HepG2 (cell line): Measurements from ENCODE around the gene MAMLD1. TPM values are rescaled to one million over a fixed set of nuclear protein-coding genes. Genes with fewer than 3 reads are reported as not detected.

Experiments
- ARID2 ChIP-seq: sonication (generic); formaldehyde crosslinking; IDR thresholded peaks from 2 replicates; pipeline ENCODE4 v1.8.1; 2022; ENCODE audit warnings: mild to moderate bottlenecking, missing genetic modification reagents, borderline replicate concordance
- DPF2 ChIP-seq: sonication (generic); formaldehyde crosslinking; IDR thresholded peaks from 2 replicates; pipeline ENCODE4 v1.4.0; 2020; ENCODE audit warnings: mild to moderate bottlenecking, low read depth, missing genetic modification reagents, borderline replicate concordance
- ELF1 ChIP-seq: sonication (generic); formaldehyde crosslinking; IDR thresholded peaks from 2 replicates; pipeline ENCODE4 v1.4.0; 2020; ENCODE audit warnings: missing genetic modification reagents
- GPN1 ChIP-seq: sonication (generic); formaldehyde crosslinking; IDR thresholded peaks from 2 replicates; pipeline ENCODE4 v1.5.1; 2020; ENCODE audit warnings: missing genetic modification reagents, borderline replicate concordance
- HOXA7 ChIP-seq: sonication (generic); formaldehyde crosslinking; IDR thresholded peaks from 2 replicates; pipeline ENCODE4 v1.8.1; 2022; ENCODE audit warnings: mild to moderate bottlenecking, missing genetic modification reagents, moderate library complexity
- HOXD1 ChIP-seq: sonication (generic); formaldehyde crosslinking; IDR thresholded peaks from 2 replicates; pipeline ENCODE4 v1.5.0; 2020; ENCODE audit warnings: missing genetic modification reagents
- KMT2A ChIP-seq: sonication (generic); formaldehyde crosslinking; IDR thresholded peaks from 2 replicates; pipeline ENCODE4 v1.4.0; 2020; ENCODE audit warnings: missing genetic modification reagents
- NFKBIZ ChIP-seq: IDR thresholded peaks from 2 replicates; pipeline ENCODE4 v1.6.1; 2018; ENCODE audit warnings: missing genetic modification reagents, missing compliant biosample characterization
- RNF2 ChIP-seq: fragments of 450-650 bp; conservative IDR thresholded peaks from 2 replicates; pipeline ENCODE4 v1.6.1; 2016; ENCODE audit warnings: low read depth
- SKI ChIP-seq: fragments of 450-650 bp; IDR thresholded peaks from one replicate; pipeline ENCODE4 v1.6.1; 2018; ENCODE audit warnings: mild to moderate bottlenecking; ENCODE audit not compliant: partially characterized antibody
- SMARCC2 ChIP-seq: fragments of 450-650 bp; IDR thresholded peaks from 2 replicates; pipeline ENCODE4 v1.6.1; 2017; ENCODE audit warnings: antibody characterized with exemption, mild to moderate bottlenecking
- TBX2 ChIP-seq: sonication (generic); formaldehyde crosslinking; IDR thresholded peaks from 2 replicates; pipeline ENCODE4 v1.5.0; 2020; ENCODE audit warnings: missing genetic modification reagents, mild to moderate bottlenecking, borderline replicate concordance
- XRCC5 ChIP-seq: fragments of 200-400 bp; formaldehyde crosslinking; optimal IDR thresholded peaks from 2 replicates; pipeline ENCODE3; 2017; ENCODE audit warnings: mild to moderate bottlenecking, low read length
- ZNF3 ChIP-seq: IDR thresholded peaks from 2 replicates; pipeline ENCODE4 v1.7.0; 2017; ENCODE audit warnings: inconsistent platforms
- ZNF629 ChIP-seq: sonication (generic); formaldehyde crosslinking; conservative IDR thresholded peaks from 2 replicates; pipeline ENCODE4 v1.5.0; 2020; ENCODE audit warnings: missing genetic modification reagents
- ZNF775 ChIP-seq: sonication (generic); formaldehyde crosslinking; IDR thresholded peaks from 2 replicates; pipeline ENCODE4 v1.4.0; 2020; ENCODE audit warnings: missing genetic modification reagents, mild to moderate bottlenecking, moderate library complexity, borderline replicate concordance
- polyA plus RNA-seq, 8 experiments: library from polyadenylated mRNA; depleted of rRNA in 3 of 8; stranded (reverse) in 7 of 8; unstranded in 1 of 8; fragments of >200 nt; fragmentation: Illumina TruSeq in 4 of 8; extraction: Trizol in 4 of 8; gene quantifications; 2 replicates each; pipeline versions ENCODE4 v1.2.1 to v1.2.3, GENCODE V29; 2011 to 2016; ENCODE audit warnings: low read depth in 4 of 8, missing spikeins in 1 of 8, mixed read lengths in 1 of 8; ENCODE audit not compliant: insufficient read depth in 1 of 8
- total RNA-seq, 5 experiments: library from RNA; depleted of rRNA; stranded (reverse); fragments of >200 nt; fragmentation: Illumina TruSeq; extraction: Trizol; gene quantifications; 2 replicates each; pipeline ENCODE4 v1.2.3, GENCODE V29; 2016; ENCODE audit warnings: low read depth in 1 of 5
- TF ChIP-seq, protein P1 (sequence below): IDR thresholded peaks from 2 replicates; pipeline ENCODE4 v1.6.1; 2016; ENCODE audit warnings: missing genetic modification reagents, missing compliant biosample characterization
- TF ChIP-seq, protein P2 (sequence below): sonication (generic); formaldehyde crosslinking; IDR thresholded peaks from 2 replicates; pipeline ENCODE4 v1.9.0; 2022; ENCODE audit warnings: missing genetic modification reagents, mild to moderate bottlenecking, borderline replicate concordance
- TF ChIP-seq, protein P3 (sequence below): sonication (generic); formaldehyde crosslinking; IDR thresholded peaks from 2 replicates; pipeline ENCODE4 v1.4.0; 2020; ENCODE audit warnings: missing genetic modification reagents
- TF ChIP-seq, protein P4 (sequence below): sonication (generic); IDR thresholded peaks from 2 replicates; pipeline ENCODE4 v1.6.1; 2016; ENCODE audit warnings: low read depth, borderline replicate concordance
- TF ChIP-seq, protein P5 (sequence below): sonication (generic); formaldehyde crosslinking; IDR thresholded peaks from 2 replicates; pipeline ENCODE4 v1.4.0; 2020; ENCODE audit warnings: low read depth, mild to moderate bottlenecking, missing genetic modification reagents
- TF ChIP-seq, protein P6 (sequence below): sonication (generic); formaldehyde crosslinking; IDR thresholded peaks from 2 replicates; pipeline ENCODE4 v1.9.0; 2022; ENCODE audit warnings: low read depth, missing genetic modification reagents

The MAMLD1 gene
- total and polyA plus RNA-seq, 2 of the 13 experiments (the other 11 are each of a cell fraction or from before 2014, with no cell fraction given) = not detected

DNA sequence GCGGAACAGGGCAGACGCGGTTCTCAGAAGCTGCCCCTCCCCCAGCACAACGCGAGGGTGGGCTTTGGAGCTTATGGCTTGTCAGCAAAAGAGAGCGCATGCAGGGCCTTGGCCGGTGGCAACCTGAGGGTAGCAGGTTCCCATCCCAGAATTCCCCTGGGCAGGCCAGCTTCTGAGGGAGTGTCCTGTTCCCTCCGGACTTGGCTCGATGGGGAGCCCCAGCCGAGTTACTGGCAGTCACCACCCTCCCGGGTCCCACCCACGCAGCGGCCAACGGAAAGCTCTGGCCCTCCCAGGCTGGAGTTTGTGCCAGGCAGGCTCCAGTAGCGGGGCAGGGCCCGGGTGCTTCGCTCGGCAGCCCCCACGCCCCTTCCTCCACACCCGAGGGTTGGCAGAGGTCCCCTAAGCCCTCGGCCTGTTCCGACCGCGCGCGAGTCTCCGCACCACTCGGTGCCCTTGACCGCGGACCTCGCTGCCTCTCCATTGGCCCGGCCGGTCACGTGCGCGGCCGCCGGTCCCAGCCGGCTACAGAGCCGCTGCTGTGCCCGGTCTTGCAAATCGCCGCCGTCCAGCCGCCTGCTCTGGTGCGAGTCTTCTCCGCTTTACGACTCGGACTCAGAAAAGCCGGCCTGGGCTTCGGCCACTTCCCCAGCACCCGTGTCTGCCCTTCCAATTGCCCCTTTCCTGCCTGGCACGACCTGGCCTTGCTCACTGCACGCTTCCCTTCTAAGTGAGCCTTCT is 184.4 kb downstream of the MAMLD1 start (continued):
- TF ChIP-seq, protein P1, sequence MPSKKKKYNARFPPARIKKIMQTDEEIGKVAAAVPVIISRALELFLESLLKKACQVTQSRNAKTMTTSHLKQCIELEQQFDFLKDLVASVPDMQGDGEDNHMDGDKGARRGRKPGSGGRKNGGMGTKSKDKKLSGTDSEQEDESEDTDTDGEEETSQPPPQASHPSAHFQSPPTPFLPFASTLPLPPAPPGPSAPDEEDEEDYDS (CRISPR knock-in tag) = no peak
- TF ChIP-seq HOXD1 (no peak), GPN1 (no peak), NFKBIZ (CRISPR knock-in tag) (no peak), TBX2 (0 out of 2 replicates have a peak, but pooled peaks have one; percentile 43), ELF1 (CRISPR knock-in tag) (0 out of 2 replicates have a peak, but pooled peaks have one; percentile 16), ZNF775 (CRISPR knock-in tag) (no peak), SMARCC2 (no peak), ZNF3 (CRISPR knock-in tag) (no peak), KMT2A (0 out of 2 replicates have a peak, but pooled peaks have one; percentile 46), DPF2 (CRISPR knock-in tag) (no peak), ZNF629 (CRISPR knock-in tag) (no peak), RNF2 (0 out of 2 replicates have a peak, but pooled peaks have one; percentile 53), ARID2 (CRISPR knock-in tag) (0 out of 2 replicates have a peak, but pooled peaks have one; percentile 68), XRCC5 (no peak), SKI (no peak), HOXA7 (CRISPR knock-in tag) (no peak)
- TF ChIP-seq, protein P2, sequence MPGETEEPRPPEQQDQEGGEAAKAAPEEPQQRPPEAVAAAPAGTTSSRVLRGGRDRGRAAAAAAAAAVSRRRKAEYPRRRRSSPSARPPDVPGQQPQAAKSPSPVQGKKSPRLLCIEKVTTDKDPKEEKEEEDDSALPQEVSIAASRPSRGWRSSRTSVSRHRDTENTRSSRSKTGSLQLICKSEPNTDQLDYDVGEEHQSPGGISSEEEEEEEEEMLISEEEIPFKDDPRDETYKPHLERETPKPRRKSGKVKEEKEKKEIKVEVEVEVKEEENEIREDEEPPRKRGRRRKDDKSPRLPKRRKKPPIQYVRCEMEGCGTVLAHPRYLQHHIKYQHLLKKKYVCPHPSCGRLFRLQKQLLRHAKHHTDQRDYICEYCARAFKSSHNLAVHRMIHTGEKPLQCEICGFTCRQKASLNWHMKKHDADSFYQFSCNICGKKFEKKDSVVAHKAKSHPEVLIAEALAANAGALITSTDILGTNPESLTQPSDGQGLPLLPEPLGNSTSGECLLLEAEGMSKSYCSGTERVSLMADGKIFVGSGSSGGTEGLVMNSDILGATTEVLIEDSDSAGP (CRISPR knock-in tag) = peak; percentile 41; the same call in 1 of the 2 replicates
- TF ChIP-seq, protein P3, sequence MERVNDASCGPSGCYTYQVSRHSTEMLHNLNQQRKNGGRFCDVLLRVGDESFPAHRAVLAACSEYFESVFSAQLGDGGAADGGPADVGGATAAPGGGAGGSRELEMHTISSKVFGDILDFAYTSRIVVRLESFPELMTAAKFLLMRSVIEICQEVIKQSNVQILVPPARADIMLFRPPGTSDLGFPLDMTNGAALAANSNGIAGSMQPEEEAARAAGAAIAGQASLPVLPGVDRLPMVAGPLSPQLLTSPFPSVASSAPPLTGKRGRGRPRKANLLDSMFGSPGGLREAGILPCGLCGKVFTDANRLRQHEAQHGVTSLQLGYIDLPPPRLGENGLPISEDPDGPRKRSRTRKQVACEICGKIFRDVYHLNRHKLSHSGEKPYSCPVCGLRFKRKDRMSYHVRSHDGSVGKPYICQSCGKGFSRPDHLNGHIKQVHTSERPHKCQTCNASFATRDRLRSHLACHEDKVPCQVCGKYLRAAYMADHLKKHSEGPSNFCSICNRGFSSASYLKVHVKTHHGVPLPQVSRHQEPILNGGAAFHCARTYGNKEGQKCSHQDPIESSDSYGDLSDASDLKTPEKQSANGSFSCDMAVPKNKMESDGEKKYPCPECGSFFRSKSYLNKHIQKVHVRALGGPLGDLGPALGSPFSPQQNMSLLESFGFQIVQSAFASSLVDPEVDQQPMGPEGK (CRISPR knock-in tag) = 0 out of 2 replicates have a peak, but pooled peaks have one; percentile 14
- TF ChIP-seq, protein P4, sequence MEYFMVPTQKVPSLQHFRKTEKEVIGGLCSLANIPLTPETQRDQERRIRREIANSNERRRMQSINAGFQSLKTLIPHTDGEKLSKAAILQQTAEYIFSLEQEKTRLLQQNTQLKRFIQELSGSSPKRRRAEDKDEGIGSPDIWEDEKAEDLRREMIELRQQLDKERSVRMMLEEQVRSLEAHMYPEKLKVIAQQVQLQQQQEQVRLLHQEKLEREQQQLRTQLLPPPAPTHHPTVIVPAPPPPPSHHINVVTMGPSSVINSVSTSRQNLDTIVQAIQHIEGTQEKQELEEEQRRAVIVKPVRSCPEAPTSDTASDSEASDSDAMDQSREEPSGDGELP = no peak
- TF ChIP-seq, protein P5, sequence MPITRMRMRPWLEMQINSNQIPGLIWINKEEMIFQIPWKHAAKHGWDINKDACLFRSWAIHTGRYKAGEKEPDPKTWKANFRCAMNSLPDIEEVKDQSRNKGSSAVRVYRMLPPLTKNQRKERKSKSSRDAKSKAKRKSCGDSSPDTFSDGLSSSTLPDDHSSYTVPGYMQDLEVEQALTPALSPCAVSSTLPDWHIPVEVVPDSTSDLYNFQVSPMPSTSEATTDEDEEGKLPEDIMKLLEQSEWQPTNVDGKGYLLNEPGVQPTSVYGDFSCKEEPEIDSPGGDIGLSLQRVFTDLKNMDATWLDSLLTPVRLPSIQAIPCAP = no peak
- TF ChIP-seq, protein P6, sequence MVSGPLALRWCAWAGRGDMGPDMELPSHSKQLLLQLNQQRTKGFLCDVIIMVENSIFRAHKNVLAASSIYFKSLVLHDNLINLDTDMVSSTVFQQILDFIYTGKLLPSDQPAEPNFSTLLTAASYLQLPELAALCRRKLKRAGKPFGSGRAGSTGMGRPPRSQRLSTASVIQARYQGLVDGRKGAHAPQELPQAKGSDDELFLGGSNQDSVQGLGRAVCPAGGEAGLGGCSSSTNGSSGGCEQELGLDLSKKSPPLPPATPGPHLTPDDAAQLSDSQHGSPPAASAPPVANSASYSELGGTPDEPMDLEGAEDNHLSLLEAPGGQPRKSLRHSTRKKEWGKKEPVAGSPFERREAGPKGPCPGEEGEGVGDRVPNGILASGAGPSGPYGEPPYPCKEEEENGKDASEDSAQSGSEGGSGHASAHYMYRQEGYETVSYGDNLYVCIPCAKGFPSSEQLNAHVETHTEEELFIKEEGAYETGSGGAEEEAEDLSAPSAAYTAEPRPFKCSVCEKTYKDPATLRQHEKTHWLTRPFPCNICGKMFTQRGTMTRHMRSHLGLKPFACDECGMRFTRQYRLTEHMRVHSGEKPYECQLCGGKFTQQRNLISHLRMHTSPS = peak; percentile 58; the same call in 1 of the 2 replicates
